ENCODE data around the gene SLC37A4.
"Not testable (repeated sequence)": the region's sequence is repeated elsewhere in the genome, so short reads cannot be mapped to it uniquely, and the experiment has no call there.

Gene SLC37A4

DNA sequence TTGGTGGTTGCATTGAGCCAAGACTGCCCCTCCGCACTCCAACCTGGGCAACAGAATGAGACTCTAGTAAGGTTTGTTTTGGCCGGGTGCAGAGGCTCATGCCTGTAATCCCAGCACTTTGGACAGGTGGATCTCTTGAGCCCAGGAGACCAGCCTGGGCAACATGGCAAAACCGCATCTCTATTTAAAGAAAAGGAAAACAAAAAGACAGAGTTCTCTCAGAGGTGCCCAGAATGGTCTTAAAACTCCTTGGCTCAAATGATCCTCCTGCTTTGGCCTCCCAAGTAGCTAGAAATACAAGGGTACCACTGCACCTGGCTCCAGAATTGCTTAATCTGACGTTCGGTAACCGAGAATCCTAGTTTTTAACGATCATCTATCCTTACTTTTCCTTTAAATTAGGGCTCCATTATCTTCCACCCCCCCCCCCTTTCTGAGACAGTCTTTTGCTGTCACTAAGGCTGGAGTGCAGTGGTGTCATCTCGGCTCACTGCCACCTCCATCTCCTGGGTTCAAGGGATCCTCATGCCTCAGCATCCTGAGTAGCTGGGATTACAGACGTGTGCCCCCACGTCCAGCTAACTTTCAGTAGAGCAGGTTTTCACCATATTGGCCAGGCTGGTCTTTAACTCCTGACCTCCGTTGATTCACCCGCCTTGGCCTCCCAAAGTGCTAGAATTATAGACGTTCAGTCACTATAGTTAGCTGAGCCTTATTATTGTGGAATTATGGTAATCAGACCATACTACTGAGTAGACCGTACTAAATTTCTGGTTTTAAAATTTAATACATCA lies 14.3 kb downstream of the SLC37A4 start:
- ATAC-seq: no peak

DNA sequence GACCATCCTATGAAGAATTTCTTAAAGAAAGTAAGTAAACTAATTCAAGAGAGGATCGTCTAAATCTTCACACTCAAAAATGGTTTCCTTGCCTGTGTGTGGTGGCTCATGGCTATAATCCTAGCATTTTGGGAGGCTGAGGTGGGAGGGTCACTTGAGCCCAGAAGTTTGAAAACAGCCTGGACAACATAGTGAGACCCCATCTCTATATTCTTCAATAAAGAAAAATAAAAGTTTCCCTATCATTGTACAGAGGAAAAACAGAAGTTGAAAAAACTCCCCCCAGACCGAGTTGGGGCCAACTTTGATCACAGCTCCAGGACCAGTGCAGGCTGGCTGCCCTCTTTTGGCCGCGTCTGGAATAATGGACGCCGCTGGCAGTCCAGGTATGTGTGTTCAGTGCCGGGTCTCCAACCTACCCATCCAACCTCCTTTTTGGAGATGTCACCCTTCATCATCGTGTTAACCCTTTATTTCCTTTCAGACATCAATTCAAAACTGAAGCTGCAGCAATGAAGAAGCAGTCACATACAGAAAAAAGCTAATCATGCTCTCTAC lies 15.5 kb downstream of the SLC37A4 start:
- no peak for ATAC-seq

DNA sequence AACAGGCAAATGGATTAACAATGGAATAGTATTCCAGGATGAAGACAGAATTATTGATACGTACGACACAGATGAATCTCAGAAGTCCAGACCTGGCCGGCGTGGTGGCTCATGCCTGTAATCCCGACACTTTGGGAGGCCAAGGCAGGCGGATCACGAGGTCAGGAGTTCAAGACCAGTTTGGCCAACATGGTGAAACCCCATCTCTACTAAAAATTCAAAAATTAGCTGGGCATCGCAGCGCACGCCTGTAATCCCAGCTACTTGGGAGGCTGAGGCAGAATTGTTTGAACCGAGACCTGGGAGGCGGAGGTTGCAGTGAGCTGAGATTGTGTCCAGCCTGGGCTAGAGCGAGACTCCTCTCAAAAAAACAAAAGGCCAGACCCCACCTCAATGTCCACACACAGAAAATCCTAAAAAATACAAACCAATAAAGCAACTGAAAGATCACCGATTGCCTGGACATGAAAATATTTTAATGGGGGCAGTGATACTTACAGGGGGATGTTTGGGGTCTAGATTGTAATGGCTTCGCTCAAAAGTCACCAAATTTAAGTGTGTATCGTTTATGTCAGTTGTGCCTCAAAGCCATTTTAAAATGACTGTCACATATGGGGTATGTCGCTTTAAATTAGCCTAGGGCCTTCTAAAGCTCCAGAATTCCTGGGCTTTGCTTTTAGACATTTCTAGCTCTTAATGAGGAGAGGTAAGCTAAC lies 16.3 kb downstream of the SLC37A4 start:
- ATAC-seq: no peak

DNA sequence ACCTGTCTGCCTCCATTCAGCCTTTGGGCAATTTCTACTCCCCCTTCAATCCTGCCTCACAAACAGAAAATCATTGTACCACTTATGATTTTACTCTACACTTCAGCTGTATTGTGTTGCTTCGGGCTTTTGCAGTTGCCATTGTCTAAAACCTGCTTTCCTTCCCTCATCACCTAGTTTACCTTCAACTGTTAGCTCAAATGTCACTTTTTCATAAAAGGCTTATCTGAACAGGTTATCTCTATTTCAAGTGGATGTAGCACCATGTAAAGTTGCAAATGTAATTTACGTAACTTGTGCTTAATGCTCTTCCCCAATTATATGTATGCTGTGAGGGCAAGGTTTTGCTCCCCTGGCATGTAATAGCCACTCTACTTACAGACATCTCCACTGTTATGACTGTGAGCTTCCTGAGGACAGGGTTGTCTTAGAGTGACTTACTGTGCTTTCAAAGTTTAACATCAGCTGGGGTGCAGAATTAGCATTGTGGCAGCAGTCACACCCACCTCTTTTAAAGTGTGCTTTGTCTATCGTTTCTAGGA lies 18.0 kb downstream of the SLC37A4 start:
- no peak for ATAC-seq

DNA sequence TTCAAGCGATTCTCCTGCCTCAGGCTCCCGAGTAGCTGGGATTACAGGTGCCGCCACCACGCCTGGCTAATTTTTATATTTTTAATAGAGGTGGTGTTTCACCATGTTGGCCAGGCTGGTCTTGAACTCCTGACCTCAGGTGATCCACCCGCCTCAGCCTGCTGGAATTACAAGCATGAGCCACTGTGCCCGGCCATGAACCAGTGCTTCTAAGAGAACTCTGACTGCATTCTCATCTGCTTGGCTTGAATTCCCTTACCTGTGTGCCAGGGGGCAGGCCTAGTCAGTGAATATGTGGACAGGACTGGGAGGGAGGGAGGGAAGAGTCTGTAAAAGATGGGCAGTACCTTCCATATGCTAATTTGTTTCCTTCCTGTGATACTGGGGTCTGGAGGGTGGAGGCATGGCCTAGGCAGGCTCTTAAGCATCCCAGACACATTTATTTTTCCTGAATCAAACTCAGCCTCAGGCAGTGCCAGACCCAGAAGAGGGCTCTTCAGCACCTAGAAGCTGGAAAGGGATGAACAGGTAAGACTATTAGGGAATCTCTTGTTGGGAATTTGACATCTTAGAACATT lies 19.1 kb downstream of the SLC37A4 start:
- ATAC-seq: no peak

DNA sequence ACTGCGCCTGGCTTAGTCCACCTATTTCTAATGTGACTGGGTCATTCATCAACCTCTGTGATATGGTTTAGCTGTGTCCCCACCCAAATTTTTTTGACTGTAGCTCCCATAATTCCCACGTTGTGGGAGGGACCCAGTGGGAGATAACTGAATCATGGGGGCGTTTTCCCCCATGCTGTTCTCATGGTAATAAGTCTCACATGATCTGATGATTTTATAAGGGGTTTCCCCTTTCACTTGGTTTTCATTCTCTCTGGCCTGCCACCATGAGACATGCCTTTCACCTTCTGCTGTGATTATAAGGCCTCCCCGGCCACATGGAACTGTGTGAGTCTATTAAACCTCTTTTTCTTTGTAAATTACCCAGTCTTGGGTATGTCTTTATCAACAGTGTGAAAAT lies 24.0 kb downstream of the SLC37A4 start:
- peak; percentile 53 to 60 for ATAC-seq

DNA sequence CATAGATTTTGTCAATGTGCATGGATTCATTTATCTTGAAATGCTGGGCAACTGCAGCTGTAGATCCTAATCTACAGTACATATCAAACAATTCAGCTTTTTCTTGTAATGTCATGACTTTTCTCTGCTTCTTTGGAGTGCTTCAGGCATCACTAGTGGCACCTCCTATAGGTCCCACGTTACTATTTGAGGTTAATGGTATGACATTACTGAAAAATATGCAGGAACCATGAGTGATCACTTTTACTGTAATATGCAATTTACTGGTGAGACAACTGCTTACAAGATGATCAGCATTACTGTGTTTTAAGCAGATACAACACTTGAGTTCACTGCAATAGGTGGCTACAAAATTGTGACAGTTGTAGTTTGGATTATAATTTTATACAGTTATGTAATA lies 29.8 kb downstream of the SLC37A4 start:
- ATAC-seq: no peak

DNA sequence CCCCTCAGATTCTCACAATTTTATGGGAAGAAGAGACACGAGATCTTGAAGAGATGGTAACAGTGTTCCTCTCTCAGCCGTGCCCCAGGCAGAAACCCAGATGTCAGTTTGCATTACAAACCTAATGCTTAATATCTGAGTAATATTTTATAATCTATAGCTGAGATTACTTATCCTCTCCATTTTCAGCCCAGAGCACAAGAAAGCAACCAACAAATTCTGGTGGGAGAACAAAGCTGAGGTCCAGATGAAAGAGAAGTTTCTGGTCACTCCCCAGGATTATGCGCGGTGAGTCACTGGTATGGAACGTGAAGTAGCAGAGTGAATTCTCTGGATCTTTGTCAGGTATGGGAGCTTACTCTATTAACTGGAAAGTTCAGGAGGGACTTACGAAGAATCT lies 31.9 kb downstream of the SLC37A4 start:
- ATAC-seq: no peak

DNA sequence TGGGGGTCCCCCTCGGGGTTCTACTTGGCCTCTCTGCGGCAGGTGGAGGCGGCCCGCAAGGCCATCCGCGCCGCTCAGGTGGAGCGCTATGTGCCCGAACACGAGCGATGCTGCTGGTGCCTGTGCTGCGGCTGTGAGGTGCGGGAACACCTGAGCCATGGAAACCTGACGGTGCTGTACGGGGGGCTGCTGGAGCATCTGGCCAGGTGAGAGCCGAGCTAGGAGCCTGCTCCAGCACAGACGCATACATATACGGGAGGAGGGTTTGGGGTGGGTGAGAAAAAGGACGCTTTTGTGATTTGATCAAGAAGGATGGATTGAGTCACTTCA lies 32.3 kb downstream of the SLC37A4 start:
- ATAC-seq: peak; percentile 2 to 5

DNA sequence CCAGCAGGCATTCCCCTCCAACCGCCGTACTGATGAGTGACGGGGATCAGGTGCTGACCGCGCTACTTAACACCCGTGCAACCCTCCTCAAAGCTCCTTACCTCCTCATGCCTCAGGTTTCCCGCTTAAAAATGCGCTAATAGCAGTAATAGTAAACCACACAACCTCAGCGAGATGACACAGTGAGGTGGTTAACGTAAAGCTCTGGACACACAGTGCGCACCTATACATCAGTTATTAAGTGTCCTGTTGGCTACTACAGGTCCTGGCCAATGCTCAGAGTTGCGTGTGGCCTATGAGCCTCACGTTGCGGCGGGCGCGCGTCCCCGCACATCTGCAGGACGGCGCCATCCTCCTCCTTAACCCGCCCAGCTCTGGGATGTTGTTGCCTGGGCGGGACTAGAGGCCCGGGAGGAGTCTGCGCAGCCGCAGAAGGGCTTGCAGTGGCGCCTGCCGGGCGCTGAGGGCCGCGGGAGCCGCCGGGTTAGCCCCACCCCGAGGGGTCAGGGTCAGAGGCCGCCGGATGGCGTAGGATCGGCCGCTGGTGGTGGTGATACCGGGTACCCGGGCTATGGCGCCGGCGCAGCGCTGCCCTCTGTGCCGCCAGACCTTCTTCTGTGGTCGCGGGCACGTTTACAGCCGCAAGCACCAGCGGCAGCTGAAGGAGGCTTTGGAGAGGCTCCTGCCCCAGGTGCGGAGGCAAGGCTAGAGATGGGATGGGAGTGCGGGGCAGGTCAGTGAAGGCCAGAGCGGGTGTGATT lies 32.9 kb downstream of the SLC37A4 start, which contains the start of gene CENATAC:
Gene CENATAC, plus strand, starts transcription at position 512 of the 761 bp plus-strand sequence. Its CDS starts 60 bp downstream, at position 572.
- ATAC-seq: peak; percentile 93 to 96

DNA sequence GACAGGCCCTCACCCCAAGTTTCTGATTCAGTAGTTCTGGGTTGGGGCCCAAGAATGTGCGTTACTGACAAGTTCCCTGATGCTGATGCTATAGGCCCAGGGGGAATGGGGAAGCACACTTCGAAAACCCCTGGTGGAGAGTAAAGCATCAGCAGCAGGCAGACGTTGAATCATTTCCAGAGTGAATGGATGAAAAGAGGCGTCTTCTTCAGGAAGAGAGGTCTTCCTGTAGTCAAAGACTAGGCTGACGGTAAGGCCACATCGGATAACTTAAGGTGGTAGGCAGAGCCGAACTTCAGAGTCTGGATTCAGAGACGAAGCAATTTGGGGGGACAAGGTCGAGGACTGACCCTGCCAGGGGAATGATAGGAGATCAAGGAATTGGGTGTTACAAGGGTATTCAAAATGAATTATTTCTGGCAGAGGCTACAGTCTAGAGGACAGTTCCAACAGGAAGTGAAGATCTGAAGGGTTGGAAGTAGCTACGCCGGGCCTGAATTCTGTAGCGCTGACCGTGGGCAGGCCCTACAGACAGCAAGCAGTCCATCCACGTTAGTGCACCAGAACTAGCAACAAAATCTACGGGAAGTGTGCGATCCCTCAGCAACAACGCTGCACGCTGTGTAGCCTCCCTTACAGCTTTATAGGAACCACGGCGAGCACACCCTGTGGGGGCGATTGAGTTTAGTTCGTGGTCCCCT lies 33.6 kb downstream of the SLC37A4 start:
- ATAC-seq: peak; percentile 27 to 39

DNA sequence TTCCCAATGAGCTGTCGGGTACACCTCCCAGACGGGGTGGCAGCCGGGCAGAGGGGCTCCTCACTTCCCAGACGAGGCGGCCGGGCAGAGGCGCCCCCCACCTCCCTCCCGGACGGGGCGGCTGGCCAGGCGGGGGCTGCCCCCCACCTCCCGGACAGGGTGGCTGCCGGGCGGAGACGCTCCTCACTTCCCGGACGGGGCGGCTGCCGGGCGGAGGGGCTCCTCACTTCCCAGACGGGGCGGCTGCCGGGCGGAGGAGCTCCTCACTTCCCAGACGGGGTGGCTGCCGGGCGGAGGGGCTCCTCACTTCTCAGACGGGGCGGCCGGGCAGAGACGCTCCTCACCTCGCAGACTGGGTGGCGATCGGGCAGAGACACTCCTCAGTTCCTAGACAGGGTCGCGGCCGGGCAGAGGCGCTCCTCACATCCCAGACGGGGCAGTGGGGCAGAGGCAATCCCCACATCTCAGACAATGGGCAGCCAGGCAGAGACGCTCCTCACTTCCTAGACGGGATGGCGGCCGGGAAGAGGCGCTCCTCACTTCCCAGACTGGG lies 39.1 kb downstream of the SLC37A4 start:
- ATAC-seq: not testable (repeated sequence)

DNA sequence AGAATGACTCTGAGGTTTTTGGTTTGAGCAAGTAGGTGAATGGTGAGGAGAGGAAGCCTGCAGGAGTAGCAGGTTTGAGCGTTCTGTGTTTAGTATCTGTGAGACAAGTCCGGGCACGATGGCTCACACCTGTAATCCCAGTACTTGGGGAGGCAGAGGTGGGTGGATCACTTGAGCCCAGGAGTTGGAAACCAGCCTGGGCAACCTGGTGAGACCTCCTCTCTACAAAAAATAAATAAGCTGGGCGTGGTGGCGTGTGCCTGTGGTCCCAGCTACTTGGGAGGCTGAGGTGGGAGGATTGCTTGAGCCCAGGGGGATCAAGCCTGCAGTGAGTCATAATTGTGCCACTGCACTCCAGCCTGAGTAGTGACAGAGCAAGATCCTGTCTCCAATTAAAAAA lies 42.4 kb downstream of the SLC37A4 start:
- no peak for ATAC-seq

DNA sequence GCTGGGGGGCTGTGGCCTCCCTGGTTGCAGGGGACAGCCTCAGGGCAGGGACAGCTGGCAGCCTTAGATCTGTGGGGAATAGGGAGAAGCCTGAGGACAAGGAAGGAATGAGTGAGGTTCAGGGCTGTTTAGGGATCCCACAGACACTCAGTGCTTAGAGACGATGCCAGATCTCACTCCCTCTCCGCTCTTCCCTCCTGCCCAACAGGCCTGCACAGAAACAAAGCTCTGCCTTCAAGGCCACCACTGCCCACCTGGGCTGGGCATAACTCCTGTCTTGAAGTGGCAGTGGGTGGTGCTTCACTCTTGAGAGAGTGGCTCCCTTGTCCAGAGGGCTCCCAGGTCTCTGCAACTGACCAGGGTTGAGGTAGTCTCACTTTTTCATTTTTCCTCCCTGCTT lies 45.9 kb downstream of the SLC37A4 start:
- ATAC-seq: no peak

DNA sequence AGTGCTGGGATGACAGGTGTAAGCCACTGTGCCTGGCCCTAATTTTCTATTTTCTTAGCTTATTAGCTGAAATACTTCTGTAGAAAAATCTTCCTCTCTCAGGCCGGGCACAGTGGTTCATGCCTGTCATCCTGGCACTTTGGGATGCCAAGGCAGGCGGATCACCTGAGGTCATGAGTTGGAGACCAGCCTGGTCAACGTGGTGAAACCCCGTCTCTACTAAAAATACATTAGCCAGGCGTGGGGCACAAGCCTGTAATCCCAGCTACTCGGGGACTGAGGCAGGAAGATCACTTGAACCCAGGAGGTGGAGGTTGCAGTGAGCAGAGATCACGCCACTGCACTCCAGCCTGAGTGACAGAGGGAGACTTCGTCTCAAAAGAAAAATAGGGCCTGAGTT lies 46.3 kb downstream of the SLC37A4 start:
- not testable (repeated sequence) for ATAC-seq

DNA sequence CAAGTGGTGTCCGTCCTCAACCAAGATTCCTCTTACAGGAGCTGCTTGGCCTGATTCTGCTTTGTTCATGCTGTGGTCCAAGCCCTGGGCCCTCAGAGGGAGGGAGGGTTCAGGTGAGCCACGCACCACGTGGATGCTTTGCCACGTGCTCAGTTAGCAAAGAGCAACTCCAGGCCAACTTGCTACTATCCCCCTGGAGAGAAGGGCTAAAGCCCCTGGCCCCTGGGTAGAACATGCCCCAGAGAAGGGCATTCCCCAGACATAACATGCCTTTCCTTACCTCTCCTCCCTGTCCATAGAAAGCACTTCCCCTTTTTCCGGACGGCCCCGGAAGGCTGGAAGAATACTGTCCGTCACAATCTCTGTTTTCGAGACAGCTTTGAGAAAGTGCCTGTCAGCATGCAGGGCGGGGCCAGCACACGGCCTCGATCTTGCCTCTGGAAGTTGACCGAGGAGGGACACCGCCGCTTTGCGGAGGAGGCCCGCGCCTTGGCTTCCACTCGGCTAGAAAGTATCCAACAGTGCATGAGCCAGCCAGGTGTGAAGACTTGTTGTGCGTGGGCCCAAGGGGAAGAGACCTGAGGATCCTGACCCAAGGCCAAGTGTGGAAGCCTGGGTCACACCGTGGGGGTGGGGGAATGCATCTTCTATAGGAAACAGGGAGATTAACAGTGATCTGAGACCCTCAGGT lies 50.3 kb downstream of the SLC37A4 start:
- no peak for ATAC-seq

DNA sequence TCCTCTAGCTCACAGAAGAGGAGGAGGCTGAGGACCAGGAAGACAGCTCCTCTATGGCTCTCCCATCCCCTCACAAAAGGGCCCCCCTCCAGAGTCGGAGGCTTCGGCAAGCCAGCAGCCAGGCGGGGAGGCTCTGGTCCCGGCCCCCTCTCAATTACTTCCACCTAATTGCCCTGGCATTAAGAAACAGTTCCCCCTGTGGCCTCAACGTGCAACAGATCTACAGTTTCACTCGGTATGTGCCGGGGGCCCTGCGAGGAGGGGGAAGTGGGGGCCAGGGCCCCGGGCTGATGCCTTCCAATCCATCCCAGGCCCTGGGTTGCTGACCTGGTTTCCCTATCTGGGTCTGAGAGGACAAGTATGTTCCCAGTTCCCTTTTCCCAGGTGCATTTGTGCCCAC lies 51.2 kb downstream of the SLC37A4 start:
- ATAC-seq: no peak

DNA sequence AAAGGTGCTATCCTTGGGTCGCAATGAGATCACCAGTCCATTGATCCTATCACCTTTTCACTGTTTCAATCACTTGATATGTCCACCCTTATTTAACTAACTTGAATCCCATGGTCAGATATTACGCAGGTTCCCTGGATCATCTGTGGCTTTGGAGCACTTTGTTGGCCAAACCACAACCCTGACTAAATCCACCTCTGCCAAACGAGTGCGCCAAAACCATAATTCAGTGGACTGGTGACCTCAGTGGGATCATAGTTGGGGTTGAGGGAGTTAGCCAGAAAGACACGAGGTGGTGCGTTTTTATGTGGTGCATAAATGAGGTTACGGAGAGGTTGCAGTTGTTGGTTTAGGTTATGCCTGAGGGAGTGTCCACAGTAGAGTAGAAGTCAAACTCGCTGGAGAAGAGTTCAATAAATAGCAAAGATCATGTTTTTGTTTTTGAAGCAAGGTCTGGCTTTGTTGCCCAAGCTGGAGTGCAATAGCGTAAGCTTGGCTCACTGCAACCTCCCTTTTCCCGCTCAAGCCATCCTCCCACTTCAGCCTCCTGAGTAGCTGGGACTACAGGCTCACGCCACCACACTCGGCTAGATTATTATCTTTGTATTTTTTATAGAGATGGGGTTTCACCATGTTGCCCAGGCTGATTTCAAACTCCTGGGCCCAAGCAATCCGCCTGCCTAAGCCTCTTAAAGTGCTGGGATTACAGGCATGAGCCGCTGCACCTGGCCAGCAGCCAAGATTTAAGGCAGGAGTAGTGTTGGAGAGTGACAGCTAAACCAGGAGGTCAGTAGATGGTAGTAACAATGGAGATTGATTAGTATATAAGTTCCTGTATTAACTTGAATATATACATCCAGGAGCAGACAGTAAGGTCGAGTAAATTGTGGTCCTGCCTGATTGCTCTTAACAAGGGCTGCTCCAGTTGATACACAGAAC lies 54.6 kb downstream of the SLC37A4 start:
- ATAC-seq: no peak

All from activated CD4-positive, CD25-positive, alpha-beta regulatory T cell treated with anti-CD3 and anti-CD28 coated beads, Interleukin-2, amount 50 U/mL, for 24 hours (primary cell).